Hepatocyte (in vitro differentiated cells): ENCODE data around the gene PITPNC1. TPM values are rescaled to one million over a fixed set of nuclear protein-coding genes. Genes with fewer than 3 reads are reported as not detected.
"Not testable (repeated sequence)": the region's sequence is repeated elsewhere in the genome, so short reads cannot be mapped to it uniquely, and the experiment has no call there.

ENCODE experiments used
- DNase-seq: peaks from one replicate; pipeline ENCODE4 v3.0.0-alpha.2; 2016; ENCODE audit warnings: low spot score
- H2AFZ ChIP-seq: fragments of 200-600 bp; sonication (generic); 2 replicates; pipeline ENCODE4 v1.6.0; 2016; ENCODE audit warnings: antibody characterized with exemption, mild to moderate bottlenecking
- H3K27ac ChIP-seq: fragments of 200-600 bp; sonication (generic); 2 replicates; pipeline ENCODE4 v1.5.1; 2016; ENCODE audit warnings: mild to moderate bottlenecking
- H3K27me3 ChIP-seq: fragments of 200-600 bp; sonication (generic); 2 replicates; pipeline ENCODE4 v1.6.1; 2016
- H3K36me3 ChIP-seq: fragments of 200-600 bp; sonication (generic); replicated peaks from 2 replicates; pipeline ENCODE4 v1.5.1; 2016; ENCODE audit warnings: low read depth; ENCODE audit not compliant: insufficient read depth
- H3K4me1 ChIP-seq: fragments of 200-600 bp; sonication (generic); 2 replicates; pipeline ENCODE4 v1.5.1; 2016; ENCODE audit warnings: mild to moderate bottlenecking, moderate library complexity; ENCODE audit not compliant: insufficient read depth
- H3K4me2 ChIP-seq: fragments of 200-600 bp; sonication (generic); 2 replicates; pipeline ENCODE4 v1.6.0; 2016
- H3K4me3 ChIP-seq: fragments of 200-600 bp; sonication (generic); 2 replicates; pipeline ENCODE4 v1.5.1; 2016; ENCODE audit warnings: mild to moderate bottlenecking
- H3K79me2 ChIP-seq: fragments of 200-600 bp; sonication (generic); 2 replicates; pipeline ENCODE4 v1.6.0; 2017; ENCODE audit warnings: mild to moderate bottlenecking
- H3K9me2 ChIP-seq: fragments of 200-600 bp; sonication (generic); replicated peaks from 2 replicates; pipeline ENCODE4 v1.6.0; 2017; ENCODE audit warnings: mild to moderate bottlenecking; ENCODE audit not compliant: insufficient read depth
- H3K9me3 ChIP-seq: fragments of 200-600 bp; sonication (generic); 2 replicates; pipeline ENCODE4 v1.5.1; 2016; ENCODE audit warnings: low read depth, mild to moderate bottlenecking
- H4K20me1 ChIP-seq: fragments of 200-600 bp; sonication (generic); 2 replicates; pipeline ENCODE4 v1.6.0; 2016; ENCODE audit warnings: mild to moderate bottlenecking; ENCODE audit not compliant: insufficient read depth, poor library complexity, severe bottlenecking
- CTCF ChIP-seq: fragments of 200-600 bp; sonication (generic); IDR thresholded peaks from 2 replicates; pipeline ENCODE4 v1.5.1; 2016; ENCODE audit warnings: antibody characterized with exemption, mild to moderate bottlenecking; ENCODE audit not compliant: poor library complexity
- EZH2 ChIP-seq: fragments of 200-600 bp; sonication (generic); IDR thresholded peaks from 2 replicates; pipeline ENCODE4 v1.6.1; 2016; ENCODE audit warnings: antibody characterized with exemption, mild to moderate bottlenecking, borderline replicate concordance
- EZH2phosphoT487 ChIP-seq: fragments of 200-600 bp; sonication (generic); IDR thresholded peaks from one replicate; pipeline ENCODE4 v1.6.1; 2018; ENCODE audit warnings: antibody characterized with exemption, mild to moderate bottlenecking, low read depth, moderate library complexity; ENCODE audit not compliant: unreplicated experiment, severe bottlenecking
- WGBS: methylation state at CpG from one replicate; pipeline ENCODE4 v1.1.6; 2016; ENCODE audit warnings: low lambda C conversion rate; ENCODE audit errors: missing lambda C conversion rate; 5-methylcytosine and 5-hydroxymethylcytosine counted together
- polyA plus RNA-seq: library from polyadenylated mRNA; unstranded; fragments of >200 nt; fragmentation: Nextera tagmentation; extraction: Ambion mirVana; gene quantifications from 2 replicates; pipeline ENCODE4 v1.2.1, GENCODE V29; 2016
- total RNA-seq: library from RNA; depleted of rRNA; stranded (reverse); fragments of >200 nt; gene quantifications from 2 replicates; pipeline ENCODE4 v1.2.3, GENCODE V29; 2014

Gene PITPNC1
- total and polyA plus RNA-seq, 2 experiments from 2014 or later: 4.6 to 8.1 TPM

- DNase-seq: no peak
- no peaks in the 10 kb centered on the region for H3K9me2 ChIP-seq
- no peaks in the 10 kb centered on the region for H4K20me1 ChIP-seq
- 96% methylated on average over 5 of the region's 5 CpGs for WGBS
- no peak overlapping the region for H3K4me2 ChIP-seq
- no peak overlapping the region for H3K27ac ChIP-seq
- H3K79me2 ChIP-seq: no peaks in the 10 kb centered on the region
- no peak overlapping the region for H2AFZ ChIP-seq
- H3K9me3 ChIP-seq: no peaks in the 10 kb centered on the region
- H3K4me3 ChIP-seq: no peak overlapping the region
- H3K4me1 ChIP-seq: no peaks in the 10 kb centered on the region
- H3K36me3 ChIP-seq: no peaks in the 10 kb centered on the region
- no peak for TF ChIP-seq EZH2
- no peaks in the 10 kb centered on the region for H3K27me3 ChIP-seq
These were observed 48.6 kb downstream of the PITPNC1 start for GRCh38 chr17:67425571-67426160.

GRCh38 chr17:67427424-67427823 is 50.3 kb downstream of the PITPNC1 start:
- 84% methylated on average over 4 of the region's 4 CpGs for WGBS
- Histone ChIP-seq H3K36me3 (no peaks in the 10 kb centered on the region), H2AFZ (no peak overlapping the region), H3K9me3 (no peaks in the 10 kb centered on the region), H3K4me2 (no peak overlapping the region), H3K27ac (no peak overlapping the region), H3K79me2 (no peaks in the 10 kb centered on the region), H3K27me3 (no peaks in the 10 kb centered on the region), H3K4me3 (no peak overlapping the region), H3K9me2 (no peaks in the 10 kb centered on the region), H4K20me1 (no peaks in the 10 kb centered on the region), H3K4me1 (no peaks in the 10 kb centered on the region)
- TF ChIP-seq CTCF: no peak
- no peak for DNase-seq

- not testable (repeated sequence) for H3K4me3 ChIP-seq, H3K9me2 ChIP-seq, H3K36me3 ChIP-seq, H4K20me1 ChIP-seq, DNase-seq, H2AFZ ChIP-seq, H3K27me3 ChIP-seq, H3K27ac ChIP-seq, H3K4me1 ChIP-seq, H3K9me3 ChIP-seq, H3K79me2 ChIP-seq, H3K4me2 ChIP-seq
- 95% methylated on average over 4 of the region's 4 CpGs for WGBS
These were observed 53.4 kb downstream of the PITPNC1 start for GRCh38 chr17:67430515-67430914.

- no peaks in the 10 kb centered on the region for H3K9me2 ChIP-seq
- H3K4me2 ChIP-seq: peak overlapping the region; percentile 26
- TF ChIP-seq EZH2 (no peak), EZH2phosphoT487 (no peak), CTCF (no peak)
- no peaks in the 10 kb centered on the region for H3K4me1 ChIP-seq
- H3K27ac ChIP-seq: peak overlapping the region; percentile 41
- no peak overlapping the region for H2AFZ ChIP-seq
- H3K4me3 ChIP-seq: no peak overlapping the region
- no peaks in the 10 kb centered on the region for H3K27me3 ChIP-seq
- WGBS: 75% methylated on average over 9 of the region's 9 CpGs
- H4K20me1 ChIP-seq: no peaks in the 10 kb centered on the region
- DNase-seq: peak; percentile 31
- H3K79me2 ChIP-seq: no peaks in the 10 kb centered on the region
- H3K36me3 ChIP-seq: no peaks in the 10 kb centered on the region
- no peaks in the 10 kb centered on the region for H3K9me3 ChIP-seq
These were observed 54.4 kb downstream of the PITPNC1 start for GRCh38 chr17:67431249-67432015.
